ENCODE data around the gene GRIP1.
A peak's percentile ranks its signal among the peaks of the same experiment; 100 is the strongest.

The GRIP1 gene

GRCh38 chr12:66719862-66720261 is 41.0 kb upstream of the GRIP1 start:
- Mint-ChIP-seq H3K27ac (peak overlapping the region in 1 of 3 experiments; percentile 37), H3K4me3 (no peak overlapping the region), H3K4me1 (peaks cover 5% of the 10 kb centered on the region), H3K27me3 (ENCODE audit: low read depth) (no peaks in the 10 kb centered on the region), H3K36me3 (ENCODE audit: low read depth) (no peaks in the 10 kb centered on the region), H3K9me3 (peaks cover 2% of the 10 kb centered on the region)
- TF ChIP-seq CTCF (IDR thresholded peaks at IDR 0.05; ENCODE audit: unreplicated experiment in 3 of 3), result no peak

DNA sequence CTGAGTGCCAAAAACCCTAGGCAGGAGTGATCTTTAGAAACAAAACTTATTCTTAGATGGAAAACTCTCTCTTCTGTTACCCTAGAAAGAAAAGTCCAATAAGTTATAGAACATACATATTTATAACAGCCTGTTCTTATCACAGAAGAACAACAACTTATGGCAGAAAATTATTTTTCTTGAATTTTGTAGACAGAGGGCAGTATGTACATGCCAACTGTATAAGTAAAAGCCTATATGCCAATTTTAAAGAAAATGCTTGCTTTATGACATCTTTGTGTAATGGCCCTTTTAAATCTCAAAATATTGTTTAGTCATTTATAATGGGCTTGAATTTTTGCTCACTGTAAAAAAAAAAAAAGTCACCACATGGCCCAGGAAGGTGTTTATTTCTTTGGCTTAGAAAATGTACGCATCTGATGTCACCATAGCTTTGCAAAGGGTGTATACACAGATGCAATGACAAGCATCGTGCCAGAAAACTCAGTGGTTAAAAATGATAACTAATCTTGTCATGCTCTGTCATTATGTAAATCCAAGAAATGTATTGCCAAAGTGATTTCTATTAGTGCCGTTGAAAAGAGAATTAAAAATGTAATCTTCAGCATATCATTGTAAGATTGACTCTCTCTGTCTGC is 38.3 kb upstream of the GRIP1 start:
- Mint-ChIP-seq H3K27me3 (ENCODE audit: low read depth) (no peaks in the 10 kb centered on the region), H3K36me3 (ENCODE audit: low read depth) (no peaks in the 10 kb centered on the region), H3K4me3 (no peak overlapping the region), H3K9me3 (peaks cover 2% of the 10 kb centered on the region), H3K4me1 (no peaks in the 10 kb centered on the region), H3K27ac (no peak overlapping the region)
- TF ChIP-seq CTCF (IDR thresholded peaks at IDR 0.05; ENCODE audit: unreplicated experiment in 3 of 3), result peak in 1 of 3 experiments; percentile 17

DNA sequence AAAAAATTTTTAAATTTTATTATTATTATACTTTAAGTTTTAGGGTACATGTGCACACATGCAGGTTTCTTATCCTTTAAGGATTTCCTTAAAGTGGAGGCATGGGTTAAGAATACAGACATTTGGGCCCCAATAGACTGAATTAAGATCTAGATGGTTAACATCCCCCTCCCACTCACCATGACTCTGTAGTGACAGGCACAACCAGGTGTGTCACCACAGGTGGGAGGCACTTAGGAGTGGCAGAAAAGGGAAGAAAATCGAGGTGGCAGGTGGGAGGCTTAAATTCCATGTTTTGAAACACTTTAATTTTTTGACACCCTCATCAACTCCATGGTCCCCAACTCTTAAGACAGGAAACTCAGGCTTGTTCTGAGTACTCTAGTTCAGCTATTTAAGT is 37.6 kb upstream of the GRIP1 start:
- no peak for TF ChIP-seq CTCF (IDR thresholded peaks at IDR 0.05; ENCODE audit: unreplicated experiment in 3 of 3)
- H3K27ac Mint-ChIP-seq, result no peak overlapping the region
- no peaks in the 10 kb centered on the region for H3K36me3 Mint-ChIP-seq (ENCODE audit: low read depth)
- H3K4me3 Mint-ChIP-seq, result no peak overlapping the region
- H3K4me1 Mint-ChIP-seq, result no peaks in the 10 kb centered on the region
- no peaks in the 10 kb centered on the region for H3K27me3 Mint-ChIP-seq (ENCODE audit: low read depth)
- peaks cover 2% of the 10 kb centered on the region for H3K9me3 Mint-ChIP-seq

DNA sequence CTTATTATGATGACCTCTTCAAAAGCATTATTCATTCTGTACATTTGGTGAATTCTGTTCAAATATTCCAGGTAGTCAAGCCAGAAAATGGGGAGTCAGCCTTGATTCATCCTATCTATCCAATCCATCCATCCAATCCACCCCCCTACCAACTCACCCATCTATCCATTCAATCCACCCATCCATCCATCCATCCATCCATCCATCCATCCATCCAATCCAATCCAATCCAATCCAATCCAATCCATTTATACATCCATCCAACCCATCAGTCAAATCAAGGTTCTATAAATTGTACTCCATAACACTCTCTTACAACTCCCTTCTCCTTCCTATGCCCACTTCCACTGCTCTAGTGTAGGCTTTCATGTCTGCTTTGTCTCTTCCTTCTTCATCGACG is 35.8 kb upstream of the GRIP1 start:
- H3K4me3 Mint-ChIP-seq, result no peak overlapping the region
- H3K27ac Mint-ChIP-seq, result no peak overlapping the region
- no peak for TF ChIP-seq CTCF (IDR thresholded peaks at IDR 0.05; ENCODE audit: unreplicated experiment in 3 of 3)
- no peaks in the 10 kb centered on the region for H3K27me3 Mint-ChIP-seq (ENCODE audit: low read depth)
- H3K36me3 Mint-ChIP-seq (ENCODE audit: low read depth), result no peaks in the 10 kb centered on the region
- H3K4me1 Mint-ChIP-seq, result peaks cover 6% of the 10 kb centered on the region
- no peaks in the 10 kb centered on the region for H3K9me3 Mint-ChIP-seq

GRCh38 chr12:66713984-66714383 is 35.1 kb upstream of the GRIP1 start:
- TF ChIP-seq CTCF (IDR thresholded peaks at IDR 0.05; ENCODE audit: unreplicated experiment in 3 of 3), result no peak
- Mint-ChIP-seq H3K36me3 (ENCODE audit: low read depth) (no peaks in the 10 kb centered on the region), H3K27ac (no peak overlapping the region), H3K9me3 (no peaks in the 10 kb centered on the region), H3K4me3 (no peak overlapping the region), H3K4me1 (peaks cover 6% of the 10 kb centered on the region), H3K27me3 (ENCODE audit: low read depth) (no peaks in the 10 kb centered on the region)

GRCh38 chr12:66709893-66710292 is 31.0 kb upstream of the GRIP1 start:
- TF ChIP-seq CTCF (IDR thresholded peaks at IDR 0.05; ENCODE audit: unreplicated experiment in 3 of 3), result no peak
- Mint-ChIP-seq H3K9me3 (peaks cover 2% of the 10 kb centered on the region), H3K27ac (peak overlapping the region in 1 of 3 experiments; percentile 33), H3K27me3 (ENCODE audit: low read depth) (no peaks in the 10 kb centered on the region), H3K36me3 (ENCODE audit: low read depth) (no peaks in the 10 kb centered on the region), H3K4me1 (peaks cover 6% of the 10 kb centered on the region), H3K4me3 (no peak overlapping the region)

Measured in nephron (organoid).